Thoracic aorta (tissue), 2 donors: ENCODE data around the gene SLC5A4. TPM values are rescaled to one million over a fixed set of nuclear protein-coding genes. Genes with fewer than 3 reads are reported as not detected.

Experiments used
- ATAC-seq: fragments of 150-250 bp; one replicate; pipeline ENCODE4 v1.8.0; 2017; ENCODE audit warnings: low read depth; ENCODE audit not compliant: insufficient number of reproducible peaks, low FRiP score
- DNase-seq: peaks from one replicate; pipeline ENCODE4 v3.0.0-alpha.2; 2020; ENCODE audit warnings: low spot score
- H3K27ac ChIP-seq, 2 donors: fragments of 200-600 bp; sonication (generic); 1 replicate in 1 of 2; 2 replicates in 1 of 2; pipeline ENCODE4 v1.5.1; 2016; ENCODE audit warnings: mild to moderate bottlenecking in 2 of 2, moderate library complexity in 2 of 2
- H3K27me3 ChIP-seq: fragments of 200-600 bp; sonication (generic); replicated peaks from 2 replicates; pipeline ENCODE4 v1.6.0; 2016; ENCODE audit warnings: mild to moderate bottlenecking; ENCODE audit not compliant: insufficient read depth
- H3K36me3 ChIP-seq: fragments of 200-600 bp; sonication (generic); one replicate; pipeline ENCODE4 v1.5.1; 2016
- H3K4me1 ChIP-seq, 2 donors: fragments of 200-600 bp; sonication (generic); 1 replicate in 1 of 2; 2 replicates in 1 of 2; pipeline versions ENCODE4 v1.5.1 to v1.6.0; 2016; ENCODE audit warnings: low read depth in 2 of 2, mild to moderate bottlenecking in 1 of 2; ENCODE audit not compliant: control insufficient read depth in 1 of 2
- H3K4me3 ChIP-seq: fragments of 200-600 bp; sonication (generic); 2 replicates; pipeline ENCODE4 v1.5.1; 2016; ENCODE audit warnings: mild to moderate bottlenecking
- H3K9me3 ChIP-seq: fragments of 200-600 bp; sonication (generic); 2 replicates; pipeline ENCODE4 v1.5.1; 2016
- CTCF ChIP-seq: fragments of 200-600 bp; sonication (generic); IDR thresholded peaks from one replicate; pipeline ENCODE4 v1.5.1; 2019; ENCODE audit warnings: antibody characterized with exemption
- total RNA-seq, 2 donors: library from RNA; depleted of rRNA; stranded (reverse); fragments of >200 nt; gene quantifications; one replicate each; pipeline versions ENCODE4 v1.1.0 to v1.2.3, GENCODE V29; 2016

SLC5A4 gene
- total RNA-seq, 2 donors from 2014 or later, result 0.49 to 1.2 TPM

DNA sequence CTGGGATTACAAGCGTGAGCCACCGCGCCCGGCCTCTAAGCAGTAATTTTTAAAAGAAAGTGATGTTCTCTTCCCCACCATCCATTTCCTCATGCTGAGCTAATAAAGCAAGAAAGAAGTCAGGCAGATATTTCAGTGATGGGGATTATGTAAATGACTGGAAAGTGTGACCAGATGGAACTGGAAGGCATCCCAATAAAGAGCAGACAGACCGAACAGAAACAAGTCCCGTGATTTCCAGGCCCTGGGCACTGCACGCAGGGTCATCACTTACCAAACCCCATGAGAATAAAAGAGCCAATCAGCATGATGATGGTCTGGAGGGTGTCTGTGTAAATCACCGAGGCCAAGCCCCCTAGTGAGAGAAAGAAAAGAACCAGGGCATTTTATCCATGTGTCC lies 18.2 kb downstream of the SLC5A4 start:
- DNase-seq (no peak), ATAC-seq (no peak)
- H3K27ac ChIP-seq, result no peak overlapping the region
- H3K27me3 ChIP-seq, result no peaks in the 10 kb centered on the region
- no peak overlapping the region for H3K4me3 ChIP-seq
- no peaks in the 10 kb centered on the region for H3K4me1 ChIP-seq
- H3K36me3 ChIP-seq, result no peaks in the 10 kb centered on the region
- TF ChIP-seq CTCF, result no peak
- H3K9me3 ChIP-seq, result no peaks in the 10 kb centered on the region

GRCh38 chr22:32233091-32233490 lies 22.1 kb downstream of the SLC5A4 start:
- Histone ChIP-seq H3K27ac (no peak overlapping the region), H3K9me3 (no peaks in the 10 kb centered on the region), H3K4me1 (no peaks in the 10 kb centered on the region), H3K27me3 (no peaks in the 10 kb centered on the region), H3K36me3 (no peaks in the 10 kb centered on the region), H3K4me3 (no peak overlapping the region)
- ATAC-seq (no peak), DNase-seq (no peak)
- TF ChIP-seq CTCF, result no peak

DNA sequence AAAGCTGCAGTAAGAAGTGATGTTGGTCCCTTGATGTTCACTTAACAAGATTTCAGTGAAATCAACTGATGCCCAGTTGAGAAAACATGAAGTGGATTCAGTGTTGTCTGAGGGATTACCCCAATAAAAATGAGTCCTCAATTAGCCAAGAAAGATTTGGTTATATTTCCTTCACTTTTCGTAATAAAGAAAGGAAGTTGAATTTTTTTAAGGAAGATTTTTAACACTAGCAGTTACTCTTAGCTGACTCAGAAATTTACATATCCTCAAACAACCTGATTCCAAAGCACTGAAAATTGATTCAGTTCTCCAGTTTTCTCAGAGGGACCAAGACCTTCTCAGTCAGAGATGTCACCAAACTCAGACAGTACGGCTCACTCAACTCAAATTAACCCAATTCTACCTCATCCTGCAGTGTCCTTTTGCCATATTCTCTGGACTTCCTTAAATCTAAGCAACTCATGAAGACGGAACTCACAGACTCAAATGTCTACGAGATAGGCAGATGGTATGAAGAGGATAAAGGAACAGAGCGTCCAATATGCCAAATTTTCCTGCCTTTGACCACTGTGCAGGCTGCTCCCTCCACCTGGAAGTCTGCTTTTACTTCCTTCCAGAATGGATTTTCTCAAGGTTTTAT lies 22.8 kb downstream of the SLC5A4 start:
- no peak for TF ChIP-seq CTCF
- Histone ChIP-seq H3K9me3 (no peaks in the 10 kb centered on the region), H3K27me3 (no peaks in the 10 kb centered on the region), H3K36me3 (no peaks in the 10 kb centered on the region), H3K4me1 (no peaks in the 10 kb centered on the region), H3K27ac (no peak overlapping the region), H3K4me3 (no peak overlapping the region)
- ATAC-seq, result no peak
- DNase-seq, result no peak

- Histone ChIP-seq H3K4me3 (no peak overlapping the region), H3K27ac (no peak overlapping the region), H3K9me3 (no peaks in the 10 kb centered on the region), H3K4me1 (no peaks in the 10 kb centered on the region), H3K27me3 (no peaks in the 10 kb centered on the region), H3K36me3 (no peaks in the 10 kb centered on the region)
- ATAC-seq, result no peak
- TF ChIP-seq CTCF, result no peak
- no peak for DNase-seq
These were observed 28.6 kb downstream of the SLC5A4 start for GRCh38 chr22:32226326-32227104.

DNA sequence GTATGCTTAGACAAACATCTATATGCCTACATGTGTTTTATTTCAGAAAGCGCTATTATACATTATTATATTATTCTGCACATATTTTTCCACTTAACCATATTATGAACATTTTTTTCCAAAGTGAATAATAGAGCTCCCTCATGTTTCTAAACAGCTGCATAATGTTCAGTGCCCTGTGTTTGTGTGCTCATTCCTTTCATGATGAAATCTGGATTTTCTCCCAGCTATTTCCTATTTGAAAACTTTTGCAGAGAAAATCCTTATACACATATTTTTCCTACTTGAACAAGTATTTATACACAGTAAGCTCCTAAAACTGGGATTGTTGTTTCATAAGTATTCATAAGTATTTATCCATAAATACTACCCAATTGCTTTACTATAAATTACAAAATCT lies 32.2 kb downstream of the SLC5A4 start:
- no peaks in the 10 kb centered on the region for H3K4me1 ChIP-seq
- ATAC-seq, result no peak
- no peak for TF ChIP-seq CTCF

More for the DNA sequence above, 32.2 kb downstream of the SLC5A4 start:
- no peaks in the 10 kb centered on the region for H3K9me3 ChIP-seq
- H3K27ac ChIP-seq, result no peak overlapping the region
- no peaks in the 10 kb centered on the region for H3K27me3 ChIP-seq
- no peak overlapping the region for H3K4me3 ChIP-seq
- H3K36me3 ChIP-seq, result no peaks in the 10 kb centered on the region
- DNase-seq, result no peak
